Panc1 (cell line): Measurements from ENCODE around the gene GNA12. TPM values are rescaled to one million over a fixed set of nuclear protein-coding genes. Genes with fewer than 3 reads are reported as not detected.

Experiments used
- ATAC-seq: fragments of 200-7000 bp; cut with Tn5 transposase; 2 replicates; pipeline ENCODE4 v1.9.1; 2020; ENCODE audit warnings: mild to moderate bottlenecking, moderate library complexity
- BruUV-seq: library from RNA; stranded (reverse); fragments of 400-500 nt; replicated peaks from 2 replicates; lab custom pipeline; 2021; lab: Mats Ljungman, UMichigan
- CTCF ChIA-PET: fragments of 300-600 bp; sonication (Branson Sonifier 250); formaldehyde crosslinking; loops from one replicate; lab custom pipeline; 2022; ENCODE audit warnings: antibody characterized with exemption; lab: Charles Lee
- POLR2A ChIA-PET: fragments of 300-600 bp; sonication (Branson Sonifier 250); formaldehyde crosslinking; loops from one replicate; lab custom pipeline; 2022; ENCODE audit warnings: antibody characterized with exemption; lab: Charles Lee
- DNase-seq: peaks from one replicate; pipeline ENCODE4 v3.0.0-alpha.2; 2010; ENCODE audit warnings: low read depth, low spot score
- H3K27ac ChIP-seq: 2 replicates; pipeline ENCODE4 v1.5.1; 2011; ENCODE audit warnings: mild to moderate bottlenecking, low read length, inconsistent platforms
- H3K27me3 ChIP-seq: fragments of 200-500 bp; sonication (Bioruptor generic); 2 replicates; pipeline ENCODE4 v1.6.0; 2014; ENCODE audit warnings: low read length, inconsistent platforms; ENCODE audit not compliant: control insufficient read depth, insufficient read depth
- H3K36me3 ChIP-seq: fragments of 200-500 bp; sonication (Bioruptor generic); 2 replicates; pipeline ENCODE4 v1.5.1; 2014; ENCODE audit warnings: inconsistent platforms, mild to moderate bottlenecking, low read length, moderate library complexity; ENCODE audit not compliant: control insufficient read depth, insufficient read depth
- H3K4me1 ChIP-seq: 2 replicates; pipeline ENCODE4 v1.5.1; 2011; ENCODE audit warnings: inconsistent platforms, mild to moderate bottlenecking, low read length, moderate library complexity; ENCODE audit not compliant: control insufficient read depth, insufficient read depth
- H3K4me3 ChIP-seq, 2 experiments: 2 replicates each; pipeline ENCODE4 v1.5.1; 2011 to 2012; ENCODE audit warnings: low read depth in 2 of 2, low read length in 2 of 2, mild to moderate bottlenecking in 2 of 2, inconsistent platforms in 1 of 2, moderate library complexity in 1 of 2
- H3K9me3 ChIP-seq: fragments of 200-500 bp; sonication (Bioruptor generic); 2 replicates; pipeline ENCODE4 v1.5.1; 2014; ENCODE audit warnings: low read depth, mild to moderate bottlenecking, inconsistent platforms, low read length, moderate library complexity; ENCODE audit not compliant: control insufficient read depth, insufficient read depth
- CTCF ChIP-seq: fragments of 450-650 bp; IDR thresholded peaks from 2 replicates; pipeline ENCODE4 v1.5.1; 2017; ENCODE audit warnings: mild to moderate bottlenecking
- POLR2AphosphoS5 ChIP-seq: IDR thresholded peaks from 2 replicates; pipeline ENCODE4 v1.6.1; 2012; ENCODE audit warnings: mild to moderate bottlenecking, low read depth, low read length, moderate library complexity
- REST ChIP-seq, 2 experiments: IDR thresholded peaks; 2 replicates each; pipeline ENCODE4 v1.6.1; 2011 to 2012; ENCODE audit warnings: low read depth in 2 of 2, control low read depth in 1 of 2, low read length in 1 of 2, mild to moderate bottlenecking in 1 of 2, moderate library complexity in 1 of 2; ENCODE audit not compliant: insufficient read depth in 1 of 2
- SIN3A ChIP-seq: IDR thresholded peaks from 2 replicates; pipeline ENCODE4 v1.6.1; 2012; ENCODE audit warnings: low read depth, mild to moderate bottlenecking, low read length, moderate library complexity, borderline replicate concordance; ENCODE audit not compliant: insufficient read depth
- TCF7L2 ChIP-seq: IDR thresholded peaks from 2 replicates; pipeline ENCODE4 v1.6.1; 2011; ENCODE audit warnings: mild to moderate bottlenecking, low read depth, low read length, inconsistent platforms
- in situ Hi-C: cut with HindIII; loops from 2 replicates; pipeline ENCODE4 v1.10.0; 2016; ENCODE audit warnings: low sequenced_read_pairs, low pct_unique_long_range_greater_than_20kb
- intact Hi-C: fragments of 100-400 bp; cut with micrococcal nuclease; formaldehyde crosslinking; loops from one replicate; pipeline ENCODE4 v1.10.0; 2022; ENCODE audit not compliant: unreplicated experiment
- total RNA-seq: library from RNA; stranded (reverse); gene quantifications from one replicate; pipeline ENCODE4 v1.2.1, GENCODE V29; 2021; ENCODE audit not compliant: unreplicated experiment

GNA12 gene
- total RNA-seq, 1 experiment from 2014 or later, result 139 TPM

GRCh38 chr7:2726316-2727018 lies 117.6 kb downstream of the GNA12 start:
- TF ChIP-seq SIN3A (no peak), REST (IDR thresholded peaks at IDR 0.05; ENCODE audit: insufficient read depth in 1 of 2, low read depth in 2 of 2, low read length in 1 of 2) (no peak), CTCF (no peak), TCF7L2 (no peak), POLR2AphosphoS5 (no peak)
- Histone ChIP-seq H3K4me1 (no peaks in the 10 kb centered on the region), H3K27me3 (no peaks in the 10 kb centered on the region), H3K9me3 (no peaks in the 10 kb centered on the region), H3K27ac (no peak overlapping the region), H3K36me3 (peaks cover 5% of the 10 kb centered on the region; the same call in 1 of the 2 replicates), H3K4me3 (no peak overlapping the region)
- ChIA-PET POLR2A (no interaction called here), CTCF (interaction anchor here (0.6 kb wide), 2 partner anchors 88 to 106 kb away, joined by 4 to 7 read pairs; no protein-coding TSS in a partner anchor)
- intact Hi-C loops, result no loop called here
- ATAC-seq (no peak), DNase-seq (no peak)
- in situ Hi-C loops, result no loop called here
- BruUV-seq, result no TSS peak

GRCh38 chr7:2725178-2726105 lies 118.7 kb downstream of the GNA12 start:
- no peak for TF ChIP-seq POLR2AphosphoS5
- no peak for TF ChIP-seq SIN3A
- TF ChIP-seq REST (IDR thresholded peaks at IDR 0.05; ENCODE audit: insufficient read depth in 1 of 2, low read depth in 2 of 2, low read length in 1 of 2), result no peak
- TF ChIP-seq CTCF, result no peak
- no peak for TF ChIP-seq TCF7L2
- Histone ChIP-seq H3K27ac (no peak overlapping the region), H3K27me3 (no peaks in the 10 kb centered on the region), H3K9me3 (no peaks in the 10 kb centered on the region), H3K4me1 (peaks cover 8% of the 10 kb centered on the region; the same call in 1 of the 2 replicates), H3K36me3 (peaks cover 5% of the 10 kb centered on the region; the same call in 1 of the 2 replicates), H3K4me3 (no peak overlapping the region)
- POLR2A ChIA-PET, result no interaction called here
- in situ Hi-C loops (no loop called here), intact Hi-C loops (no loop called here)
- CTCF ChIA-PET, result interaction anchor here (0.6 kb wide), 1 partner anchor 105 kb away, joined by 4 read pairs; no protein-coding TSS in a partner anchor
- BruUV-seq, result no TSS peak
- DNase-seq (no peak), ATAC-seq (no peak)
